Stimulated activated naive CD8-positive, alpha-beta T cell treated with anti-CD3 and anti-CD28 coated beads, Interleukin-15, Interleukin-2, amounts not matched to agents 100 U/mL and 50 U/mL, for 24 hours (primary cell): ENCODE results near the gene PLCB1.
A peak's percentile ranks its signal among the peaks of the same experiment; 100 is the strongest.

Source experiments
- ATAC-seq: fragments of 150-1000 bp; cut with Tn5 transposase; one replicate; pipeline ENCODE4 v1.10.0; 2021
- DNase-seq: peaks from one replicate; pipeline ENCODE4 v3.0.0; 2021

The PLCB1 gene

GRCh38 chr20:8246153-8246552 lies 114.1 kb downstream of the PLCB1 start:
- no peak for ATAC-seq
- no peak for DNase-seq

GRCh38 chr20:8246716-8247115 lies 114.7 kb downstream of the PLCB1 start:
- DNase-seq (no peak), ATAC-seq (no peak)

DNA sequence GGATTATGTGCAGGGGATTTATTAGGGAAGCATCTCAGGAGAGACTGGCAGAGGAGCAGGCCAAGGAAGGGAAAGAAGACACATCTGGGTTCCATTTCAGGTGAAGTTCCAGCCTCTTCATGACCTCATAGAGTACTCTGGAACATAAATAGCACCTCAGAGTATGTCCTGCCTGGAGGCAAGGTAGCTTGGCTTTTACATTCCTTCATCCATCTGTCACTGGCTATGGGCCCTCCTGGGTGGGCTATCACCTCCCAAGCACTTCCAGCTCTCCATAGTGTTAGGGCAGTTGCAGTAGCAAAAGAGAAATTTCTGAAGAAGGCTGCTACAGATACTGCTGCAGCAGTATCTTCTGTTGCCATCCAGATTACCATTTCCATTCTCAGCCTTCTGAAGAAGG lies 116.0 kb downstream of the PLCB1 start:
- ATAC-seq (no peak), DNase-seq (no peak)

DNA sequence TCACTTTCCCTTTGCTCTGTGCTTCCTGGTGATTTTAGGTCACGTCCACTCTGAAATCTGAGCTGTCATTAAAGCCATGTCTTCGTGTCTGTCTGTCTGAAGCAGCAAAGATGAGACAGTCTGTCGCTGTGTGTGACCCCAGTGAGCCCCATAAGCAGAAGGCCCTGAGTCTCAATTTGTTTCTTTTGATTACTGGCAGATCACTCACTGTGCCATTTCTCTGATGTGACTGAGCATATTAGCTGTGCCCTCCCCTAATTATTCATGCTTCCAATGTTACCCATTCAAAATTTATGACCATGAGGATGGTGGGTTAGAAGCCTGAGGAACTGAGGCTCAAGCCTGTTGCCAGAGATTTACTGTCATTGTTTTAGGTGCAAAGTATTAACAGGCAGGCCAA lies 117.6 kb downstream of the PLCB1 start:
- ATAC-seq (no peak), DNase-seq (no peak)

DNA sequence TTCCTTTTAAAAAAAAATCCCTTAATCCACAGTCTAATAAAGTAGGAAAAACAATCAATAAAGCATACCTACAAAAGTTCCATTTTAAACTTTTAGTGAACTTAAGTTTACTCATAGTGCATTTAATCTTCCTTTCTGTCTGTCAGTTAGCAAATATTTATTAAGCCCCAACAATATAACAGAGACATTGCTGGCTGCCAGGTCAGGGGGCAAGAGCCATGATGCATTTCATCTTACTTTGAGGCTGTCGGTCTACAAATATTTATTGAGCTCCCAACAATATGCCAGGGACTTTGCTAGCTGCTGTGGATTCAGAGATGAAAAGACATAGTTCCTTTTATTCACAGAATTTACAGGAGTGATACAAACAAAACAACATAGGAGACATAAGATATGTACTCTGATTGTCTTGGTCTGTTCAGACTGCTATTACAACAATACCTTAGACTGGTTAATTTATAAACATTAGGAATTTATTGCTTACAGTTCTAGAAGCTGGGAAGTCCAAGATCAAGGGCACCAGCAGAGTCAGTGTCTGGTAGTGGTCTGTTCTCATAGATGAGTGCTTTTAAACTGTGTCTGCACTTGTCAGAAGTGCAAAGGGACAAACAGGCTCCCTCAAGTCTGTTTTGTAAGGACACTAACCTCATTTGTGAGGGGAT lies 118.6 kb downstream of the PLCB1 start:
- no peak for DNase-seq
- ATAC-seq, result no peak

- ATAC-seq (no peak), DNase-seq (no peak)
These were observed 119.1 kb downstream of the PLCB1 start for GRCh38 chr20:8251201-8251575.

DNA sequence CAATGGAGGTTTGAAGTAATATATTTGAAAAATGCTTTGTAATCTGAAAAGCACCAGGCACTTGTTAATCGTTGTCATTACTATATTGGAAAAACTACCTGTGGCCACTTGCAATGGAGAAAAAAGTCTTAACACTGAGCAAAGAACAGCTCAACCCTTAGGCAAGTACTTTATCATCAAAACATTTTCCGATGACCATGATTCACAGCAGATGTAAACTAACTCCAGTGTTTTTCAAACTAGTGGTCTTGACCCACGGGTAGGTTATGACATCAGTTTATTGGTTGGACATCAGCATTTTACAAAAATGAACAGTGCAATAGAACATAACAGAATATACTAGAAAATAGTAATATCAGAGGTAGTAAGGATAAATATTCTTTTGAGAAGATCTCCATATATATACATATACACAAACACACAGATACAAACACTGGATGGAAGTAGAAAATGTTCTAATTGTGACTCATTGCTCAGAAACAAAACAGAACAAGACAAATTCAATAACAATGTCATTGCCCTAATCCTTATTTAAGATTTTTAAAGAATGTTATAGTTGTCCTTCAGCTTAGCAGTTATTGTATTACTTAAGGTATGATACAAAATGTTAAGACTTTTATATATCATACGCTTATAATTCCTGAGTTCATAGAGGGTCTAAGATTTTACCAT lies 123.0 kb downstream of the PLCB1 start:
- no peak for ATAC-seq
- DNase-seq, result no peak

- no peak for ATAC-seq
- no peak for DNase-seq
These were observed 124.0 kb downstream of the PLCB1 start for GRCh38 chr20:8255945-8256632.

- ATAC-seq, result no peak
These were observed 128.8 kb downstream of the PLCB1 start for GRCh38 chr20:8260837-8261251.

DNA sequence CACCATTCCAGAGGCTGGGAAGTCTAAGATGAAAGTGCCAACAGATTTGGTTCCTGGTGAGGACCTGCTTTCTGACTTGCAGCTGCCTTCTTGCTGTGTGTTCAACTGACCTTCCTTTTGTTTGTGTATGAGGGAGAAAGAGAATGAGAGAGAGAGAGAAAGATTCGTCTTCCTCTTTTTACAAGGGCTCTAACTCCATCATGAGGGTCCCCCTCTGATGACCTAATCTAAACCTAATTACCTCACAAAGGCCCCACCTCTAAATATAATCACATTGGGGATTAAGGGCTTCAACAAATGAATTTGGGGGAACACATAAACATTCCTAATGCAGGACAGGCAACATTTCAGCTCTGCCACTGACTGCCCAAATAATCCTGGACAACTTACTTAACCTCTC lies 130.7 kb downstream of the PLCB1 start:
- DNase-seq (no peak), ATAC-seq (no peak)

More at GRCh38 chr20:8260837-8261251, 128.8 kb downstream of the PLCB1 start:
- DNase-seq, result no peak

- DNase-seq (no peak), ATAC-seq (no peak)
These were observed 133.5 kb downstream of the PLCB1 start for GRCh38 chr20:8265588-8265987.

DNA sequence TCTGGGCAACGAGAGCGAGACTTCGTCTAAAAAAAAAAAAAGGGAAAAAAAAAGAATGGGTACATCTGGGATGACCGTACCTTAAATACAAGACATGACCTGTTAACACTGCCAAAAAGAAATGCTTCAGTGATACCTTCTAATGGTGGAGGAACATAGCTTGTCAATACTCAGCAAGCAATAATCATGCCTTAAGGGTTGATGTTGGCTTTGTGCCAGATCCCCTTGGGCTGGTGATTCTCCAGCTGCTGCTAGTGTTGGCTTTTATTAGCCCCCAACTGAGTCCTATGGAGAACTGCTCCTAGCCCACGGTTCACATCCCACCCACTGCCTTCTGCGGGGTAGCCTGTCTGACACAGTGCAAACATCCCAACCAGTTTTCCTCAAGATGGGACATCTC lies 134.9 kb downstream of the PLCB1 start:
- DNase-seq (no peak), ATAC-seq (no peak)

GRCh38 chr20:8271727-8272126 lies 139.7 kb downstream of the PLCB1 start:
- DNase-seq, result no peak
- peak; percentile 21 for ATAC-seq

GRCh38 chr20:8272766-8273165 lies 140.7 kb downstream of the PLCB1 start:
- DNase-seq, result no peak
- ATAC-seq, result no peak

DNA sequence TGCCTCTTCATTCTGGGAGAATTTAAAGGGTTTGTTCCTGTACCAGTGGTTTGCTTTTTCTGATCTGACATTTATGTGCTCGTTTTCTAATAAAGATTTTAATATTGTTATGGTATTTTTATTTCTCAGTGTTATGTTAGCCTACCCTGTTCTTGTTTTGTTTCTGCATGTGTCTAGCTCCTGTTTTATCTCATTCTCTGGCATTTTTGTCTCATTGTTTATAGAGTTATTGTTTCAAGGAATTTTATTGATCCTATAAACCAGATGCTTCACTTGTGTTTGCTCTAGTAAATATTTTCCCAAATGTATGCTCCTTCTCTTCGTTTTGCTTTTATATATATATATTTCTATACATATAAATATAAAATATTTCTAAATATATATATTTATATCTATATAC lies 152.8 kb downstream of the PLCB1 start:
- no peak for DNase-seq
- ATAC-seq, result no peak

DNA sequence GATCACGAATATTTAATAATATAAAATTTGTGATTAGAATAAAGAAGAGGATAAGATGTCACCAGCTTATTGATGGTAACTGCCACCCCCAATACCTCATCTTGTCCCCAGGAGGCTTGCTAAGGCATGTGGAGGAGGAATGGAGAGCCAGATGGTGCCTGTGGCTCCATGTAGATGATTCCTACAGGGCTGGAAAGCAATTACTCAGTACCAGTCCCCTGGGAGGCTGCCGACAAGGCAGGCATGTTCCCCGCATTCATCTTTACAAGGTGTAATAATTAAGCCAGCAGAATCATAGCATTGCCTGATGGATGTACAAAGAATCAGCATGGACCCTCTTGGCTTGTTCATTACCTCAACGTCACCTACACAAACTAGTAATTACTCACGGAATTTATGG lies 155.3 kb downstream of the PLCB1 start:
- ATAC-seq (no peak), DNase-seq (no peak)

- ATAC-seq (no peak), DNase-seq (no peak)
These were observed 159.1 kb downstream of the PLCB1 start for GRCh38 chr20:8291200-8291599.

DNA sequence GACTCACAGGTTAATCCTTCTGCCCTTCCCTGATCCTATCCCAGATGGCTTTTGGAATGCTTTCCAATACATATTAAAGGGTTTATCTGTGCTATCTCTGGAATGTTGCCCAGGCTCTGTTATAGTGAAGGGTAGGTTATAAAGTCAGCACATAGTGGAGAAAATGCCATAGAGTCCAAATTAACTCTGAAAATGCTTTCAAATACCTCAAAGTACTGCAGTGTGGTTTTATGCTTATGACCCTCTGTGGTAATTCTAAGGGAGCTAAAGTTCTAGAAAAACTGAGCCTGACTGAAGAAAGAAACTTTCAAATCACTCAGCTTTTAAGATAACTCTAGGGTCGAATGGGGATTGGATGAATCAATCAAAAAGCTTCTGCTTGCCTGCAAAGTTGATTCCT lies 159.8 kb downstream of the PLCB1 start:
- no peak for DNase-seq
- no peak for ATAC-seq

GRCh38 chr20:8292793-8293192 lies 160.7 kb downstream of the PLCB1 start:
- DNase-seq (no peak), ATAC-seq (no peak)

DNA sequence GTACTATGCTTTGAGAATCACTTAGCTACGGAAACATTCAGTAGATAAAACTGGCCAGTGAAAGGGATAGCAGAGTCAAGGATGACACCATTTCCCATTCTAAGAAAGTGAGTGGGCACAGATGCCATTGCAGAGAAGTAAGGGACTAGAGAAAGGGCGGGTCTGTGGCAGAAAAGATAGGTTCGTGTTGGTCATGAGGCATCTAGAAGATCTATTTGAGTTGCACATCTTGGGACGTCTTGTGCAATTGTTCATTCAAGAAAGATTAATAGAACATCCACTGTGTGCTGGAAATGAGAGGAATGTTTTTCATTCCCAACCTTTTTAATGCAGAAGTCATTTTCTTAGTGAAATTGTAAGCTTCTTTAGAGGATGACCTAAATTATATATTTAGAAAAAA lies 161.7 kb downstream of the PLCB1 start:
- ATAC-seq (no peak), DNase-seq (no peak)

GRCh38 chr20:8296536-8296935 lies 164.5 kb downstream of the PLCB1 start:
- DNase-seq (no peak), ATAC-seq (no peak)

- ATAC-seq (no peak), DNase-seq (no peak)
These were observed 166.5 kb downstream of the PLCB1 start for GRCh38 chr20:8298426-8299043.

DNA sequence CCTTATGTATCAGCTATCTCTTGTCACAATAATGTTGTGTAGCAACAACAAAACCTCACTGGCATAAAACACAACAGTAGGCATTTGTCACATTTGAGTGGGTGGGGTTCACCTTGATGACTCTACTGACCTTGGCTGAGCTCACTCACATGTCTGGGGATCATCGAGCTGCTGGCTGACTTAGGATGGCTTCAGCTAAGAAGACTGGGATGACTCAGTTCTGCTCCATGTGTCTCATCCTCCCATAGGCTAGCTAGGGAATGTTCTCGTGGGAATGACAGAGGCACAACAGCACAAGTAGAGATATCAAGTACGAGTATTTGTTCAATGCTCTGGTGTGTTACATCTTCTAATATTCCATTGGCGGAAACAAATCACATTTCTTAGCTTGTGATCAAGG lies 167.9 kb downstream of the PLCB1 start:
- no peak for DNase-seq
- ATAC-seq, result no peak
